Ovary (tissue), 3 donors: Measurements from ENCODE around the gene HES5.

Source experiments
- CTCF ChIP-seq, 3 donors: fragments of 450-650 bp in 2 of 3; fragments of 200-600 bp in 1 of 3; IDR thresholded peaks; one replicate each; pipeline versions ENCODE4 v1.5.1 to v1.8.0; 2016 to 2022; ENCODE audit warnings: antibody characterized with exemption in 3 of 3, mild to moderate bottlenecking in 1 of 3
- EP300 ChIP-seq: sonication (generic); formaldehyde crosslinking; IDR thresholded peaks from one replicate; pipeline ENCODE4 v1.6.1; 2017; ENCODE audit warnings: antibody characterized with exemption
- POLR2A ChIP-seq: fragments of 450-650 bp; IDR thresholded peaks from one replicate; pipeline ENCODE4 v1.6.1; 2017; ENCODE audit warnings: antibody characterized with exemption, mild to moderate bottlenecking, moderate library complexity
- donor health status: DM: no; HTN: no; CAD: no.

- TF ChIP-seq POLR2A (no peak), CTCF (IDR thresholded peaks at IDR 0.05) (no peak), EP300 (no peak)
Measured at GRCh38 chr1:2528611-2528965, 1.5 kb downstream of the HES5 start.
